Stimulated activated CD4-positive, alpha-beta T cell treated with anti-CD3 and anti-CD28 coated beads, Interleukin-4, amount 100 ng/mL, for 48 hours (primary cell): ENCODE measurements around the gene PRSS36.
A peak's percentile ranks its signal among the peaks of the same experiment; 100 is the strongest.
"Not testable (repeated sequence)": the region's sequence is repeated elsewhere in the genome, so short reads cannot be mapped to it uniquely, and the experiment has no call there.

Source experiments
- DNase-seq, 2 donors: peaks; one replicate each; pipeline ENCODE4 v3.0.0-alpha.2; 2020; ENCODE audit warnings: low read depth in 2 of 2

The PRSS36 gene

DNA sequence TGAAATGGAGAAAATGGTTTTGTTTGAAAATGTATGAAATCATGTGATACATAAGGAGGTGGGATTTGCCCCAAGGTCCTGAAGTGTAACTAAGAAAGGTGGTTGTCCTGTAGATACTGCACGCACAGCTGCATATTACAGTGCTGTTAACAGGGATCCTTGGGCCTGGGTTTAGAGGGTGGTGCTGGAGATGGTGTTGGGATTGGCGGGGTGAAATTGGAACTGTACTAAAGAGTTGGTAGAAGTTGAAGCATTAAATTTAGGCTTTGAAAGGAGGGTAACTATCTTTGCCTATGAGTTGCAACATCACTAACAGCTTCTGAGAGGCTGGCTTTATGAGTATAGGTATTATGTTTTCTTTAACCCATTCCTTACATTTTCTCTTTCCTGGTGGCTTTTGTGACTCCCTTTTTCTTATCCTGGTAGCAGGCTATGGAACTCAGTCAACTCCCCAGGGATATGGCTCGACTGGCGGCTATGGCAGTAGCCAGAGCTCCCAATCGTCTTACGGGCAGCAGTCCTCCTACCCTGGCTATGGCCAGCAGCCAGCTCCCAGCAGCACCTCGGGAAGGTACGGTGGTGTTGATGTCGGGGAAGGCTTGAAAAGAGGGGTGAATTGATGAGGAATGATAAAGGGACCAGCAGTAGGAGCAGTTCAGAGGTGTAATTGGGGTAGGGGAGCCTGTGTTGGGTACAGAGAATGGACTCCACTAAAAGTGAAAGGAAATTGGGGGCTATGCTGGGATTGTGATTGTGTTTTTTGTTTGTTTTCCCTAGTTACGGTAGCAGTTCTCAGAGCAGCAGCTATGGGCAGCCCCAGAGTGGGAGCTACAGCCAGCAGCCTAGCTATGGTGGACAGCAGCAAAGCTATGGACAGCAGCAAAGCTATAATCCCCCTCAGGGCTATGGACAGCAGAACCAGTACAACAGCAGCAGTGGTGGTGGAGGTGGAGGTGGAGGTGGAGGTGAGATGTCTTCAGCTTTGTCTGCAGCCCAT lies 33.9 kb upstream of the PRSS36 start:
- DNase-seq: no peak

GRCh38 chr16:31182391-31182790 lies 32.5 kb upstream of the PRSS36 start:
- DNase-seq: no peak

GRCh38 chr16:31181102-31181830 lies 31.4 kb upstream of the PRSS36 start:
- no peak for DNase-seq

- DNase-seq: peak; percentile 87 to 91
Measured at GRCh38 chr16:31179747-31180459, 30.0 kb upstream of the PRSS36 start, which contains the start of gene FUS. TSS of gene FUS (plus strand) at chr16:31180139. CDS start at chr16:31180215, 76 bp downstream.

DNA sequence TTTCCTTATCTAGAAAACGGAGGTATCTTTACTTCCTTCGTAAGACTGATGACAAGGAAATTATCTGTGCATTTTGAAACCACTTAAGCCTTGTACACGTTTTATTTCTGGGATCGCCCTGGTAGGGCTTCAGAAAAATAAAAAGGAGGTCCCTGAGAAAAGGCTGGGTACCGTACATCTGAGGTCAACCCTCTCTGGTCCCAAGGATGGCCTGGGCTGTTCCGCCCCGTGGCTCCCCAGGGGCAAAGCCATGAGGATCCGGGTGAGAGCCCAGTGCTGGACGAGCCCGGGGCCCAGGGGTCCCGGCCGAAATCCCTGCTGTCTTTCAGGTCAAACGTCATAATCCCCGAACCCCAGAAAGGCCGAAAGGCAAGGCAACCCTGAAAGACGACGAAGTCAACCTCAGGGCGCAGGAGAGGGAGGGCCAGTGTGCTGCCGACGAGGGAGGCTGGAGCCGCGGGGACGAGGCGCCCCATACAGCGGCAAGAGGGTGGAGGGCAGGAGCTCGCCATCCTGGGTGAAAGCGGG lies 29.4 kb upstream of the PRSS36 start:
- DNase-seq: no peak

- no peak for DNase-seq
Measured at GRCh38 chr16:31177136-31177535, 27.3 kb upstream of the PRSS36 start.

GRCh38 chr16:31170048-31170447 lies 20.2 kb upstream of the PRSS36 start:
- not testable (repeated sequence) for DNase-seq

DNA sequence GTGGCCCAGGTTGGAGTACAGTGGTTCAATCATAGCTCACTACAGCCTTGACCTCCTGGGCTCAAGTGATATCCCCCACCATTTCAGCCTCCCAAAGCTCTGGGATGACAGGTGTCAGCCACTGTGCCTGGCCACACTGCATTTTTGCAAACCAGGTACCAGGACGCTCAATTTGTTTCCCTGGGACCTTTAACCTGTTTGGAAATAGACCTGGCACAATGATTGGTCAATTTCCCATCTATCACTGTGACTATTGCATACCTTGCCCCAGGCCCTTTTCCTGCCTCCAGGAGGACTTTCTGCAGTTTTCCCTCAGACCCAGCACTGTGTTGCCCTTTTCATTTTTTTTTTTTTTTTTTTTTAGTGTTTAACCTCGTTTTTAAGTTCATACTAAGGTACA lies 19.0 kb upstream of the PRSS36 start:
- no peak for DNase-seq

DNA sequence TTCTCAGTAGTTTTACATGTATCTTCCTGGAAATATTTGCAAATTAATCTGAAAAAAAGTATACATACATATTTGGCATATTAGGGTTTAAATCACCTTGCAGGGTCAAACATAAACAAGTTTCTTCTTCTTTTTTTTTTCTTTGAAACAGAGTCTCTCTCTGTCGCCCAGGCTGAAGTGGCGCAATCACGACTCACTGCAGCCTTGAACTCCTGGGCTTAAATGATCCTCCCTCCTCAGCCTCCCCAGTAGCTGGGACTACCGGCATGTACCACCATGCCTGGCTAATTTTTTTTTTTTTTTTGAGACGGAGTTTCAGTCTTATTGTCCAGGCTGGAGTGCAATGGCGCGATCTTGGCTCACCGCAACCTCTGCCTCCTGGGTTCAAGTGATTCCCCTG lies 17.4 kb upstream of the PRSS36 start:
- no peak for DNase-seq

DNA sequence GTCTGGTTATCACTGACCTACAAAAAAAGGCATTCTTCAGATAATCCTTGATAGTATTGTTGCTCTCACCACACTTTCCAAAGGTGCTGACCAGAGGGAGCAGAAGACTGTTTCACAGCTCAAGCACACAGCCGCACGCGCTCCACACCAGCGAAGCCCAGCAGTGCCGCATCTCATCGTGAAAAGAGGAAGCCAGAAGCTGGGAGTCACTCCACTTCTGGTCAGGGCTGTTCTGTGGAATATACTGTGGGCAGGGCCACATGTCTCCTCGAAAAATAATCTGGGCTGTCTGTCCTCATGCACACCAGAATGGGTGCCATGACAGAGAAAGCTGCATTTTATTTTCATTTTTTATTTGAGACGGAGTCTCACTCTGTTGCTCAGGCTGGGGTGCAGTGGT lies 7.3 kb upstream of the PRSS36 start:
- no peak for DNase-seq

DNA sequence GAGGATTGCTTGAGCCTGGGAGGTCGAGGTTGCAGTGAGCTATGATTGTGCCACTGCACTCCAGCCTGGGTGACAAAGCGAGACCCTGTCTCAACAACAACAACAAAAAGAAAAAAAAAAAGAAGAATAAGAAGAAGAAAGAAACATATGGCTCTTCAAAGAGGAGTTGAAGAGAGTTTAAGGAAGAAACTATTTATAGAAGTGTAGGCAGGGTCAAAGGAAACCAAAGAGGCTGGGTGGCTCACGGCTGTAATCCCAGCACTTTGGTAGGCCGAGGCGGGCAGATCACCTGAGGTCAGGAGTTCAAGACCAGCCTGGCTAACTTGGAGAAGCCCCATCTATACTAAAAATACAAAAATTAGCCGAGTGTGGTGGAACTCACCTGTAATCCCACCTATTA lies 1.1 kb upstream of the PRSS36 start:
- DNase-seq: not testable (repeated sequence)

DNA sequence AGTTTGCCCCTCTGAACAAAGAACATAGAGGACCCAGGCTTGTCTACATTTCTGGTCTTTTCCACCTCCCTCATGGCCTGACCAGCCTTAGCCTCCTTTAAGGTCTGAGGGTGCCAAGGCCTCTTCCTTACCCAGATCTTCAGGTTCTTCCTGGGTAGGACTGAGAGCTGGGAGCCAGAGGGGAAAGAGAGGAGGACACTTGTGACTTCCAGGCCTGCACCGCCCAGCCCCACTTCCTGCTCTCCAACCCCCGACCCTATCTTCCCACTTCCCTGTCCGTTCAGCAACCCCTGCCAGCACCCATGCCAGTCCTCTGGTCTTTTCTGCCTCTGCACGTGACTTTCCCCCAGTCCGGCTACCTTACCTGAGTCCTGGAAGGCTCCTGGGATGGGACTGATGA lies 534 bp downstream of the PRSS36 start:
- DNase-seq: no peak

DNA sequence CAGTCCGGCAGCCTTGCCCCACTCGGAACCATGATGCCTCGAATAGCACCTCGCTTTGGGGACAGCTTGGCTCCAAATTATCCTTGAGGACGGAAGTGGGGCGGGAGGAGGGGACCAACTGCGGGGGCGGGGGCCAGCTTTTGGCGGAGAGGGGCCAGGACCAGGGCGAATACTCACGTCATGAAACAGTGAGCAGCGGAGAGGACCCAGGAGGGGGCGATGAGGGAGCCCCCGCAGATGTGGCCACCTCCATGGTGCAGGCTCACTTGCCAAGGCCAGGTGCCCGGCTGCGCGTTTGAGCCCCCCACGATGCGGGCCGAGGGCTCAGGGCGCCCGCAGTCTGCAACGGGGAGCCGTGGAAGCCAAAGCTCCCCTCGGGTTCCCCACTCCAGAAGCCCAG lies 970 bp downstream of the PRSS36 start:
- no peak for DNase-seq

- DNase-seq: no peak
Measured at GRCh38 chr16:31148281-31148728, 1.6 kb downstream of the PRSS36 start.

GRCh38 chr16:31147574-31147973 lies 2.3 kb downstream of the PRSS36 start:
- DNase-seq: no peak

GRCh38 chr16:31145398-31145990 lies 4.4 kb downstream of the PRSS36 start:
- no peak for DNase-seq

DNA sequence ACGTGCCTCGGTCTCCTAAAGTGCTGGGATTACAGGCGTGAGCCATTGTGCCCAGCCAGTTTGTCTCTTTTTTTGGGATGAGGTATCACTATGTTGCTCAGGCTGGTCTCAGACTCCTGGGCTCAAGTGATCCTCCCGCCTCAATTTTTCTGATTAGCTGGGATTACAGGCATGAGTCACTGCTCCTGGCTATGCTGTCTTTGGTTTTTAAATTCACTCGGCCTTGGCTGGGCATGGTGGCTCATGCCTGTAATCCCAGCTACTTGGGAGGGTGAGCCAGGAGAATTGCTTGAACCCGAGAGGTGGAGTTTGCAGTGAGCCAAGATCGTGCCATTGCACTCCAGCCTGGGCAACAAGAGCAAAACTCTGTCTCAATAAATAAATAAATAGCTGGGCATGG lies 5.4 kb downstream of the PRSS36 start:
- DNase-seq: not testable (repeated sequence)

- DNase-seq: no peak
Measured at GRCh38 chr16:31143694-31144148, 6.1 kb downstream of the PRSS36 start.

DNA sequence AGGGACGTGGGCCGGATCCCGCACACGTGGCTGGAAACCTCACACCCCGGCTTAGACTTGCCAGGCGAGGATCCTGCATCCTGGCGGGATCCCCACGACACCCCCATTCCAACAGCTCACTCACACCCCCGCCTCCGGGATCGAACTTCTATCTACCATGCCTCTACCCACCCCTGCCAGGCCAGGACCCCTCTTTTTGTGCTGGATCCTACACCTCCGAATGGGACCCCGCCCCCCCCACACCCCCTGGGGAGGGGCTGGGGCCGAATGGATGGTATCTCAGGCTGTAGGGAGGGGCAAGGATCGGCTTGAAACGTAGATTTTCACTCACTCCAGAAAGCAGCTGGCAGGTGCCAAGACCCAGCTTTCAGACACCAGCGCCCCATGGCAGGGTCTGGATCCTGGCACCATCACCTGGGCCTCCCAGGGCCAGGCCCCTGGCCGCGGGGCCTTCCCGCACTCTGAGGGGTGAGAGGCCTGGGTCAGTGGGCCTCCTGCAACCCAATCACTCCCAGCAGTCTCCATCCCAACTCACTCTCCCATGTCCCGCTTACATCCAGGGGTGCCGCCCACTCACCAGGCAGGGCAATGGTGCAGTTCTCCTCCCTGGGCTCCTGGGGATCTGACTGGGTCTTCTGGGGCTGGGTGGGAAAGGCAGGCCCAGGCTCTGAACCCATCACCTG lies 6.7 kb downstream of the PRSS36 start:
- no peak for DNase-seq
